Fibroblast of skin of back (primary cell): ENCODE data around the gene STX5.
"Not testable (repeated sequence)": the region's sequence is repeated elsewhere in the genome, so short reads cannot be mapped to it uniquely, and the experiment has no call there.

Experiments
- DNase-seq: peaks from one replicate; pipeline ENCODE4 v3.0.0-alpha.2; 2013

STX5 gene

DNA sequence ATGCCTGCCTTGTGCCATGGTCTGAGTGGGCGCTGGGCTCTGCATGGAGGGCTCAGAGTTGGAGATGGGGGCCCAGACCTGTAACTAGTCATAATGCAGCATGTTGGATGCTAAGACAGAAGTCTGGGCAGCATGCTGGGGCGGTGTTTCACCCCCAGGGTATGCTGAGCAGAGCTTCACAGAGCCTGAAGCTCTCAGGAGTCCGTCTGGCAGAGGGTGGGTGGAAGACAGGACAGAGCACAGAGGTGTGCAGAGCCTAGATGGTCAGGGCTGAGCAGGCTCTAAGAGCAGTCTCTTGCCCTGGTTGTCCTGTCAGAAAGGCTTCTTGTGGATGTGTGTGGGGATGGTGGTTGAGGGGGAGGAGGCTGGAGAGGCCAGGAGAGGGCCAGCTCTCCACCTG, 53.4 kb downstream of the STX5 start:
- no peak for DNase-seq

GRCh38 chr11:62777389-62777788, 54.5 kb downstream of the STX5 start:
- DNase-seq = no peak

- DNase-seq = no peak
Measured at GRCh38 chr11:62775646-62776045, 56.2 kb downstream of the STX5 start.

DNA sequence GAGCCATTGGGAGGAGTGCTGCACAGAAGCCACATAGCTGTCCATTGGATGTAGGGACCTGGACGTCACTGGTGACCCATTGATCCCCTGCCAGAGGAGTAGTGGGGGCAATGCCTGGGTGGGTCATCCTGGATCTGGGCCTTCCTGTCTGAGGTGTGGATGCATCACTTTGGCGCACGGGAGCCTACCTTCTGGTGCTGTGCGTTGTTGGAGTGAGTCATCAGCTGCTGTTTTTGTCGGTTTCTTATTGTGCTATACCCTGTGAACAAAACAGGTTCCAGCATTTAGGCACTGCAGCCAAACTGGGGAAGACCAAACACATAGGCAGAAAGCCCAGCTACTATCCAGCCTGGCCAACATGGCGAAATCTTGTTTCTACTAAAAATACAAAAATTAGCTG, 57.4 kb downstream of the STX5 start:
- no peak for DNase-seq

GRCh38 chr11:62771144-62772021, 60.5 kb downstream of the STX5 start, which contains the start of gene TAF6L:
TSS of gene TAF6L (plus strand) at chr11:62771396. CDS start at chr11:62775784, 4,388 bp downstream.
- DNase-seq = peak; percentile 98

GRCh38 chr11:62770778-62771143, 61.1 kb downstream of the STX5 start:
- no peak for DNase-seq

DNA sequence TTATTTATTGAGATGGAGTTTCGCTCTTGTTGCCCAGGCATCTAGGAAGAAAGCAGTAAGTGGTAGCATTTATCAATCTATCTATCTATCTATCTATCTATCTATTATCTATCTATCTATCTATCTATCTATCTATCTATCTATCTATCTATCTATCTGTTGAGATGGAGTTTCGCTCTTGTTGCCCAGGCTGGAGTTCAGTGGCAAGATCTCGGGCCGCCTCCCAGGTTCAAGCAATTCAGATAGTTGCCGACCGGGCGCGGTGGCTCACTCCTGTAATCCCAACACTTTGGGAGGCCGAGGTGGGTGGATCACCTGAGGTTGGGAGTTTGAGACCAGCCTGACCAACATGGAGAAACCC, 71.0 kb downstream of the STX5 start:
- not testable (repeated sequence) for DNase-seq

DNA sequence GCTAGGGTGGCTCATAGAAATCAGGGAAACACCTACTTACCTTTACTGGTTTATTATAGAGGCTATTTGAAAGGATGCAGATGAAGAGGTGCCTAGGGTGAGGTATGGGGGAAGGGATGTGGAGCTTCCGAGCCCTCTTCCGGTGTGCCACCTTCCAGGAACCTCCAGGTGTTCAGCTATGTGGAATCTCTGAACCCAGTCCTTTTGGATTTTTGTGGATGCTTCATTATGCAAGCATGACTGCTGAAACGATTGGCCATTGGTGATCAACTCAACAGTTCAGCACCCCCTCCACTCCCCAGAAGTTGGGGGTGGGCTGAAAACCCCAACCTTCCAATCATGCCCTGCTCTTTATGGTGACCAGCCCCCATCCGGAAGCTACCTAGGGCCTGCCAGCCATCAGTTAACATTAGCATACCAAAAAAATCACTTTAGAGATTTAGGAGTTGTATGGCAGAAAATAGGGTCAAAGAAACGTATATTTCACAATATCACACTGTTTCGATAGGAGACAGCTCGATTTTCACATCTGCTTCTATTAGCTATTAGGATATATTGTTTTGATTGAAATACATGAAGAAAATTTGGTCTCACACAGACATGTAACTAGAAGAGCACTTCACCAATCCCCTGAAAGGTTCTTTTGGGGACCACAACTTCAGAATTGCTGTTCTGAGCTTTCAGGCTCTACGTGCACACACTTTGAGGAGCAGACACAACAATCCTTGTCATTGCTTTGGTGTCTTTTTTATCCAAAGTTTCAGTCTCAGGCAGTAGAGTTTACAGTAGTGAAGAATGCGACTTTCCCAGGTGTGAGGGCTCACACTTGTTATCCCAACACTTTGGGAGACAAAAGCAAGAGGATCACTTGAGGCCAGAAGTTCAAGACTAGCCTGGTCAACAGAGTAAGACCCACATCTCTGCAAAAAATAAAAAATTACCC, 73.7 kb downstream of the STX5 start:
- no peak for DNase-seq
